ENCODE data around the gene CERK.

GRCh38 chr22:46696229-46696518 lies 41.9 kb downstream of the CERK start:
- TF ChIP-seq, protein P1, sequence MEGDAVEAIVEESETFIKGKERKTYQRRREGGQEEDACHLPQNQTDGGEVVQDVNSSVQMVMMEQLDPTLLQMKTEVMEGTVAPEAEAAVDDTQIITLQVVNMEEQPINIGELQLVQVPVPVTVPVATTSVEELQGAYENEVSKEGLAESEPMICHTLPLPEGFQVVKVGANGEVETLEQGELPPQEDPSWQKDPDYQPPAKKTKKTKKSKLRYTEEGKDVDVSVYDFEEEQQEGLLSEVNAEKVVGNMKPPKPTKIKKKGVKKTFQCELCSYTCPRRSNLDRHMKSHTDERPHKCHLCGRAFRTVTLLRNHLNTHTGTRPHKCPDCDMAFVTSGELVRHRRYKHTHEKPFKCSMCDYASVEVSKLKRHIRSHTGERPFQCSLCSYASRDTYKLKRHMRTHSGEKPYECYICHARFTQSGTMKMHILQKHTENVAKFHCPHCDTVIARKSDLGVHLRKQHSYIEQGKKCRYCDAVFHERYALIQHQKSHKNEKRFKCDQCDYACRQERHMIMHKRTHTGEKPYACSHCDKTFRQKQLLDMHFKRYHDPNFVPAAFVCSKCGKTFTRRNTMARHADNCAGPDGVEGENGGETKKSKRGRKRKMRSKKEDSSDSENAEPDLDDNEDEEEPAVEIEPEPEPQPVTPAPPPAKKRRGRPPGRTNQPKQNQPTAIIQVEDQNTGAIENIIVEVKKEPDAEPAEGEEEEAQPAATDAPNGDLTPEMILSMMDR (IDR thresholded peaks at IDR 0.05; ENCODE audit: insufficient read depth, low read length): no peak
- no peak for TF ChIP-seq POLR2AphosphoS5 (IDR thresholded peaks at IDR 0.05; ENCODE audit: low read depth)

Data from HL-60 (cell line).